Measurements from ENCODE around the gene L3MBTL4. TPM values are rescaled to one million over a fixed set of nuclear protein-coding genes. Genes with fewer than 3 reads are reported as not detected.

L3MBTL4 gene
- total and polyA plus RNA-seq, 10 of the 15 experiments (the other 5 are each of a cell fraction or from before 2014, with no cell fraction given) = 1.3 to 8.7 (median 3.8) TPM

DNA sequence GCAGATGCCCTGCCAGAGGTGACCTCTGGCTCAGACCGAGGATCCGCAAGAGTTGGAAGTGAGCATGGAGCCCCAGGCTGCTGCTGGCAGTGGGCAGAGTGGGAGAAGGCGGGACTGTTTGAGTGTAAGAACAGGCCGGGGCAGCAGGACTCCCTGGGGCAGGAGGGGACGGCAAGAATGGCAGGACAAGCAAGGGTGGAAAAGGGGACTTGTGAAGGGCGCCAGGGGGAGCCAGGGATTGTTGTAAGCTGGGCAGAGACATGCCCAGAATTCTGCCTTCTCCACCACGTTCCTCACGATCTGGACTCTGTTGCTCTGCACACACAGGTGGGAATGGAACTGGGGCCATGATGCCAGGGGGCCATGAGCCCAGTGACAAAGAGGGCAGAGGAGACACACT is 447.0 kb downstream of the L3MBTL4 start:
- SMC1A ChIA-PET (ENCODE audit: uncharacterized antibody, unreplicated experiment) = interaction anchor here (0.7 to 1.3 kb wide), 2 partner anchors 249 to 554 kb away, joined by 3 read pairs; no protein-coding TSS in a partner anchor
- Histone ChIP-seq H3K9me3 (replicated peaks; ENCODE audit: control insufficient read depth, insufficient read depth, low read length) (no peaks in the 10 kb centered on the region), H3K9ac (ENCODE audit: control insufficient read depth, insufficient read depth, low read length) (no peak overlapping the region), H3K4me3 (no peak overlapping the region), H3K36me3 (ENCODE audit: control insufficient read depth in 2 of 2, insufficient read depth in 2 of 2, low read length in 1 of 2) (no peaks in the 10 kb centered on the region), H3K79me2 (ENCODE audit: control insufficient read depth, insufficient read depth, low read length) (no peaks in the 10 kb centered on the region), H3K4me2 (ENCODE audit: control insufficient read depth, insufficient read depth) (no peak overlapping the region), H3K4me1 (ENCODE audit: control insufficient read depth, insufficient read depth, low read length) (peaks cover 22% of the 10 kb centered on the region), H2AFZ (ENCODE audit: control insufficient read depth, low read depth, low read length) (no peak overlapping the region), H3K27me3 (replicated peaks in 1 of 2; ENCODE audit: control insufficient read depth in 2 of 2, insufficient read depth in 2 of 2, low read length in 1 of 2) (no peaks in the 10 kb centered on the region; a peak in 1 of 4 replicates), H3K27ac (ENCODE audit: control insufficient read depth, insufficient read depth) (no peak overlapping the region), H4K20me1 (ENCODE audit: control insufficient read depth, insufficient read depth) (no peaks in the 10 kb centered on the region)
- in situ Hi-C loops (cut with MboI) (no loop called here), intact Hi-C loops (cut with micrococcal nuclease; ENCODE audit: unreplicated experiment) (no loop called here)
- CTCF ChIA-PET = interaction anchor here (1.0 kb wide), 1 partner anchor 9 kb away, joined by 3 read pairs; no protein-coding TSS in a partner anchor
- 0 out of 2 replicates have a peak, but pooled peaks have one; percentile 17 for TF ChIP-seq RAD21 (IDR thresholded peaks at IDR 0.05; ENCODE audit: insufficient read depth, low read depth, low read length)
- TF ChIP-seq BRCA1 (IDR thresholded peaks at IDR 0.05; ENCODE audit: low read depth, low read length) = no peak
- no peak for TF ChIP-seq NR2C1 (IDR thresholded peaks at IDR 0.05)
- TF ChIP-seq CEBPB (IDR thresholded peaks at IDR 0.05; ENCODE audit: borderline replicate concordance in 1 of 2, low read depth in 2 of 2, low read length in 2 of 2) = no peak
- RAD21 ChIA-PET (ENCODE audit: unreplicated experiment) = no interaction called here
- WGBS (ENCODE audit: insufficient coverage, insufficient replicate concordance, low lambda C conversion rate, missing lambda C conversion rate) = 62% methylated on average over 8 of the region's 8 CpGs
- FAIRE-seq (no peak), ATAC-seq (no peak), DNase-seq (ENCODE audit: low read depth, low spot score) (no peak)
- BruUV-seq (replicated peaks) = no TSS peak
- POLR2A ChIA-PET = no interaction called here

DNA sequence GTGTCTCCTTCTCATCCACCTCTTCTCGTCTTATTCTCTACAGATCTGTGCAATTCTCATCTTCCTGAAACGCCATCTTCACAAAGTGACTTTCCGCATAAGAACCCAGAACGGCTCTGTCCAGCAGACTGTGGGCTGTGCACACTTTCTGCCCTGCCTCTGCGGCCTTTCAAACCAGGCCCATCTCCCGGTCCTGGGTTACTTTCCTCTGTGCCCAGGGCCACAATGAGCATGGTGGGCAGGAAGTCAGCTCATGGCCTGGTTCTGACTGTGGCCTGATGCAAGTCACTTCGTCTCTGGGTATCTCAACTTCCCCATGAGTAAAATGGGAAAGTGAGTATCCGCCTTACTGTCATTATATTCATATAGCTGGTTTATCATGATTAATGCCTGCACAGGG is 447.7 kb downstream of the L3MBTL4 start:
- in situ Hi-C loops (cut with MboI) (no loop called here), intact Hi-C loops (cut with micrococcal nuclease; ENCODE audit: unreplicated experiment) (no loop called here)
- 63% methylated on average over 8 of the region's 8 CpGs for WGBS (ENCODE audit: insufficient coverage, insufficient replicate concordance, low lambda C conversion rate, missing lambda C conversion rate)
- H3K79me2 ChIP-seq (ENCODE audit: control insufficient read depth, insufficient read depth, low read length) = no peaks in the 10 kb centered on the region
- POLR2A ChIA-PET = no interaction called here
- no peak overlapping the region for H3K27ac ChIP-seq (ENCODE audit: control insufficient read depth, insufficient read depth)
- H3K9me3 ChIP-seq (replicated peaks; ENCODE audit: control insufficient read depth, insufficient read depth, low read length) = no peaks in the 10 kb centered on the region
- RAD21 ChIA-PET (ENCODE audit: unreplicated experiment) = no interaction called here
- peaks cover 16% of the 10 kb centered on the region for H3K4me1 ChIP-seq (ENCODE audit: control insufficient read depth, insufficient read depth, low read length)
- SMC1A ChIA-PET (ENCODE audit: uncharacterized antibody, unreplicated experiment) = no interaction called here
- CTCF ChIA-PET = no interaction called here
- no peak overlapping the region for H3K9ac ChIP-seq (ENCODE audit: control insufficient read depth, insufficient read depth, low read length)
- no peaks in the 10 kb centered on the region for H4K20me1 ChIP-seq (ENCODE audit: control insufficient read depth, insufficient read depth)
- H3K36me3 ChIP-seq (ENCODE audit: control insufficient read depth in 2 of 2, insufficient read depth in 2 of 2, low read length in 1 of 2) = no peaks in the 10 kb centered on the region
- DNase-seq (ENCODE audit: low read depth, low spot score) (no peak), FAIRE-seq (no peak), ATAC-seq (no peak)
- H2AFZ ChIP-seq (ENCODE audit: control insufficient read depth, low read depth, low read length) = no peak overlapping the region
- no peak overlapping the region for H3K4me3 ChIP-seq
- no TSS peak for BruUV-seq (replicated peaks)
- H3K27me3 ChIP-seq (replicated peaks in 1 of 2; ENCODE audit: control insufficient read depth in 2 of 2, insufficient read depth in 2 of 2, low read length in 1 of 2) = no peaks in the 10 kb centered on the region; a peak in 1 of 4 replicates
- H3K4me2 ChIP-seq (ENCODE audit: control insufficient read depth, insufficient read depth) = no peak overlapping the region
- TF ChIP-seq NR2F1 (conservative IDR thresholded peaks at IDR 0.05) (no peak), ZSCAN29 (IDR thresholded peaks at IDR 0.05) (no peak), TCF12 (IDR thresholded peaks at IDR 0.05; ENCODE audit: low read depth, low read length) (no peak), RCOR1 (conservative IDR thresholded peaks at IDR 0.05; ENCODE audit: low read depth, low read length) (no peak)
- TF ChIP-seq, protein P1, sequence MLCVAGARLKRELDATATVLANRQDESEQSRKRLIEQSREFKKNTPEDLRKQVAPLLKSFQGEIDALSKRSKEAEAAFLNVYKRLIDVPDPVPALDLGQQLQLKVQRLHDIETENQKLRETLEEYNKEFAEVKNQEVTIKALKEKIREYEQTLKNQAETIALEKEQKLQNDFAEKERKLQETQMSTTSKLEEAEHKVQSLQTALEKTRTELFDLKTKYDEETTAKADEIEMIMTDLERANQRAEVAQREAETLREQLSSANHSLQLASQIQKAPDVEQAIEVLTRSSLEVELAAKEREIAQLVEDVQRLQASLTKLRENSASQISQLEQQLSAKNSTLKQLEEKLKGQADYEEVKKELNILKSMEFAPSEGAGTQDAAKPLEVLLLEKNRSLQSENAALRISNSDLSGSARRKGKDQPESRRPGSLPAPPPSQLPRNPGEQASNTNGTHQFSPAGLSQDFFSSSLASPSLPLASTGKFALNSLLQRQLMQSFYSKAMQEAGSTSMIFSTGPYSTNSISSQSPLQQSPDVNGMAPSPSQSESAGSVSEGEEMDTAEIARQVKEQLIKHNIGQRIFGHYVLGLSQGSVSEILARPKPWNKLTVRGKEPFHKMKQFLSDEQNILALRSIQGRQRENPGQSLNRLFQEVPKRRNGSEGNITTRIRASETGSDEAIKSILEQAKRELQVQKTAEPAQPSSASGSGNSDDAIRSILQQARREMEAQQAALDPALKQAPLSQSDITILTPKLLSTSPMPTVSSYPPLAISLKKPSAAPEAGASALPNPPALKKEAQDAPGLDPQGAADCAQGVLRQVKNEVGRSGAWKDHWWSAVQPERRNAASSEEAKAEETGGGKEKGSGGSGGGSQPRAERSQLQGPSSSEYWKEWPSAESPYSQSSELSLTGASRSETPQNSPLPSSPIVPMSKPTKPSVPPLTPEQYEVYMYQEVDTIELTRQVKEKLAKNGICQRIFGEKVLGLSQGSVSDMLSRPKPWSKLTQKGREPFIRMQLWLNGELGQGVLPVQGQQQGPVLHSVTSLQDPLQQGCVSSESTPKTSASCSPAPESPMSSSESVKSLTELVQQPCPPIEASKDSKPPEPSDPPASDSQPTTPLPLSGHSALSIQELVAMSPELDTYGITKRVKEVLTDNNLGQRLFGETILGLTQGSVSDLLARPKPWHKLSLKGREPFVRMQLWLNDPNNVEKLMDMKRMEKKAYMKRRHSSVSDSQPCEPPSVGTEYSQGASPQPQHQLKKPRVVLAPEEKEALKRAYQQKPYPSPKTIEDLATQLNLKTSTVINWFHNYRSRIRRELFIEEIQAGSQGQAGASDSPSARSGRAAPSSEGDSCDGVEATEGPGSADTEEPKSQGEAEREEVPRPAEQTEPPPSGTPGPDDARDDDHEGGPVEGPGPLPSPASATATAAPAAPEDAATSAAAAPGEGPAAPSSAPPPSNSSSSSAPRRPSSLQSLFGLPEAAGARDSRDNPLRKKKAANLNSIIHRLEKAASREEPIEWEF (IDR thresholded peaks at IDR 0.05; ENCODE audit: insufficient replicate concordance, low read depth, low read length) = no peak
- TF ChIP-seq, protein P2, sequence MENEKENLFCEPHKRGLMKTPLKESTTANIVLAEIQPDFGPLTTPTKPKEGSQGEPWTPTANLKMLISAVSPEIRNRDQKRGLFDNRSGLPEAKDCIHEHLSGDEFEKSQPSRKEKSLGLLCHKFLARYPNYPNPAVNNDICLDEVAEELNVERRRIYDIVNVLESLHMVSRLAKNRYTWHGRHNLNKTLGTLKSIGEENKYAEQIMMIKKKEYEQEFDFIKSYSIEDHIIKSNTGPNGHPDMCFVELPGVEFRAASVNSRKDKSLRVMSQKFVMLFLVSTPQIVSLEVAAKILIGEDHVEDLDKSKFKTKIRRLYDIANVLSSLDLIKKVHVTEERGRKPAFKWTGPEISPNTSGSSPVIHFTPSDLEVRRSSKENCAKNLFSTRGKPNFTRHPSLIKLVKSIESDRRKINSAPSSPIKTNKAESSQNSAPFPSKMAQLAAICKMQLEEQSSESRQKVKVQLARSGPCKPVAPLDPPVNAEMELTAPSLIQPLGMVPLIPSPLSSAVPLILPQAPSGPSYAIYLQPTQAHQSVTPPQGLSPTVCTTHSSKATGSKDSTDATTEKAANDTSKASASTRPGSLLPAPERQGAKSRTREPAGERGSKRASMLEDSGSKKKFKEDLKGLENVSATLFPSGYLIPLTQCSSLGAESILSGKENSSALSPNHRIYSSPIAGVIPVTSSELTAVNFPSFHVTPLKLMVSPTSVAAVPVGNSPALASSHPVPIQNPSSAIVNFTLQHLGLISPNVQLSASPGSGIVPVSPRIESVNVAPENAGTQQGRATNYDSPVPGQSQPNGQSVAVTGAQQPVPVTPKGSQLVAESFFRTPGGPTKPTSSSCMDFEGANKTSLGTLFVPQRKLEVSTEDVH (IDR thresholded peaks at IDR 0.05; ENCODE audit: low read depth, partially characterized antibody) = no peak
